Omental fat pad (tissue), 4 donors: ENCODE data around the gene SRBD1. TPM values are rescaled to one million over a fixed set of nuclear protein-coding genes. Genes with fewer than 3 reads are reported as not detected.
A peak's percentile ranks its signal among the peaks of the same experiment; 100 is the strongest.

ENCODE experiments used
- ATAC-seq: fragments of 150-250 bp; one replicate; pipeline ENCODE4 v1.9.1; 2016; ENCODE audit warnings: mild to moderate bottlenecking, moderate library complexity; ENCODE audit not compliant: low FRiP score
- DNase-seq: peaks from one replicate; pipeline ENCODE4 v3.0.0-alpha.2; 2019; ENCODE audit warnings: low spot score
- total RNA-seq, 4 donors: library from RNA; depleted of rRNA; stranded (reverse); fragments of >200 nt; gene quantifications; one replicate each; pipeline ENCODE4 v1.1.0, GENCODE V29; 2016
- TF ChIP-seq, protein P1 (sequence below), 3 donors: fragments of 450-650 bp; IDR thresholded peaks; one replicate each; pipeline ENCODE4 v1.5.1; 2016 to 2017; ENCODE audit warnings: antibody characterized with exemption in 3 of 3, mild to moderate bottlenecking in 3 of 3, moderate library complexity in 2 of 3

SRBD1 gene
- total RNA-seq, 4 donors from 2014 or later = 10.3 to 36.4 (median 14.1) TPM

DNA sequence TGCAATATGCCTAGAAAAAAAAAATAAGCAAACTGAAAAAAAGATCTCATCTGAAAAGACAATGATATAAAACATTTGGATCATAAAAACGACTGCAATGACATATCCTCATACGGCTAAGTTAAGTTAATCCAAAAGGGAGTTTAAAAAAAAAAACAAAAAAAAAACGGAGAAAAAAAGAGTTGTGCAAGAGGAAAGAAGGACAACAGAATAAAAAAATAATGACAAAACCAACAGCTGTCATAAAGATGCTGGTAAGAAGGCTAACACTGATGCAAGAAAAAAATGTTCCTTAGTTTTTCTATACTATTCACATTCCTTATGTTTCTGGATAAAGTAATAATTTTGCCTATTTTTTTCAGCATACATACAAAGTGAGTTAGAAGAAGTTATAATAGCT is 192.5 kb downstream of the SRBD1 start:
- no peak for DNase-seq
- TF ChIP-seq, protein P1, sequence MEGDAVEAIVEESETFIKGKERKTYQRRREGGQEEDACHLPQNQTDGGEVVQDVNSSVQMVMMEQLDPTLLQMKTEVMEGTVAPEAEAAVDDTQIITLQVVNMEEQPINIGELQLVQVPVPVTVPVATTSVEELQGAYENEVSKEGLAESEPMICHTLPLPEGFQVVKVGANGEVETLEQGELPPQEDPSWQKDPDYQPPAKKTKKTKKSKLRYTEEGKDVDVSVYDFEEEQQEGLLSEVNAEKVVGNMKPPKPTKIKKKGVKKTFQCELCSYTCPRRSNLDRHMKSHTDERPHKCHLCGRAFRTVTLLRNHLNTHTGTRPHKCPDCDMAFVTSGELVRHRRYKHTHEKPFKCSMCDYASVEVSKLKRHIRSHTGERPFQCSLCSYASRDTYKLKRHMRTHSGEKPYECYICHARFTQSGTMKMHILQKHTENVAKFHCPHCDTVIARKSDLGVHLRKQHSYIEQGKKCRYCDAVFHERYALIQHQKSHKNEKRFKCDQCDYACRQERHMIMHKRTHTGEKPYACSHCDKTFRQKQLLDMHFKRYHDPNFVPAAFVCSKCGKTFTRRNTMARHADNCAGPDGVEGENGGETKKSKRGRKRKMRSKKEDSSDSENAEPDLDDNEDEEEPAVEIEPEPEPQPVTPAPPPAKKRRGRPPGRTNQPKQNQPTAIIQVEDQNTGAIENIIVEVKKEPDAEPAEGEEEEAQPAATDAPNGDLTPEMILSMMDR (IDR thresholded peaks at IDR 0.05) = no peak
- no peak for ATAC-seq

DNA sequence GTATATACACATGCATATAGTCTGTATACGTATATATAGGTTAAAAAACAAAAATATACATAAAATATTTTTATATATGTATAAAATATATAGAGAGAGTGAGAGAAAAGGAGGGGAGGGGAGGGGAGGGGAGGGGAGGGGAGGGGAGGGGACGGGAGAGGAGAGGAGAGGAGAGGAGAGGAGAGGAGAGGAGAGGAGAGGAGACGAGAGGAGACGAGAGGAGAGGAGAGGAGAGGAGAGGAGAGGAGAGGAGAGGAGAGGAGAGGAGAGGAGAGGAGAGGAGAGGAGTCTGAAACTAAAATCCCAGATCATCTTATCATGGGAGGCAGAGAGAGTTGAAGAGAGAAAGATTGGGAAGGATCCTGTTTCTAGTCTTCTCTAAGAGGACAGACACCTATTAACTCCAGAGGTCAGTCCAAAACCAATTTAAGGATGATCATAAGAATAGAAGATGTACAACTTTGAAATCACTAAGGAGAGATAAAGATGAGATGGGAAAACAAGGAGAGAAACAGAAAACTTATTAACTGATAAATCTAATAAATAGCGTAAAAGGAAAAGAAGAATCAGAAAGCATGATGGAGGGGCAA is 195.4 kb downstream of the SRBD1 start:
- ATAC-seq = no peak
- DNase-seq = no peak
- TF ChIP-seq, protein P1 (IDR thresholded peaks at IDR 0.05) = no peak

DNA sequence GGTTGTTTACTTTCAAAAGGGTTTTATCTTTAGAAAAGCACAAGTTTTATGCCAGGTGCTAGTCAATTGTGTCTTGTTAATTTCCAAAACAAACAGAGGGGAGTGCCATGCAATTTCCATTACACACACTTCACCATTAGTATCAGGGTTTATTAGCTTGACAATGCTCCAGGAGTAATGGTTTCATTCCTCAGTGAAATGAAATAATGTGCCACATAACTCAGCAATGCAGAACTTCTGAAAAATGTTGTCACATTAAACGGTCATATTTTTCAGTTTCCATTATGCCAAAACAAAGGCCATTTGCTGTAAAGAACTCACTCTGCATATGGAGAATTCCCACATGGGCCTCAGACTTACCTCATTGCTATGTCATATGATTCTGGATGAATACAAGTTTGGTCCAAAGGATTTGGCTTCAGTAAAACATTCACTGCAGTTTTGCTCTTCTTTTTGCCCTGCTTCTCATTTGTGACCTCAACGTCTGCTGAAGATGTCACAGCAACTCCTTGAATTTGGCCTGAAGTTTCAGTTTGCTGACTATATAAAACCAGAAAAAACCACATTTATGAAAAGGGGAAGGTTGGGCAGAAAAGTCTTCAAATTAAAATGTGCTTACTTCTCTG is 198.2 kb downstream of the SRBD1 start:
- no peak for DNase-seq
- TF ChIP-seq, protein P1 (IDR thresholded peaks at IDR 0.05) = no peak
- no peak for ATAC-seq

DNA sequence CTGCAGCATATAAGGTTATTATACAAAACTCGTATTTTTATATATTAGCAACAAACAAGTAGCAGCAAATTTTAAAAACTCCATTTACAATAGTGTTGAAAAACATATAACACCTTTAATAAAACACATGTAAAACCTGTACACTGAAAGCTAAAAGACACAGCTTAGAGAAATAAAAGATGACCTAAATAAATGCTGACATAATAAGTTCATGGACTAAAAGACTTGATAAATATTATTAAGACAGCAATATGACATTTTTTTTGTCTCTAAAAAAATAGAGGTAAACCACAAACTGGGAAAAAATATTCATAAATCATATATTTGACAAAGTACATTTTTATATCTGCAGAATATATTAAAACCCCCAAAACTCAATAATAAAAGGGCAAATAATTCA is 201.4 kb downstream of the SRBD1 start:
- TF ChIP-seq, protein P1 (IDR thresholded peaks at IDR 0.05) = no peak
- DNase-seq (no peak), ATAC-seq (no peak)

DNA sequence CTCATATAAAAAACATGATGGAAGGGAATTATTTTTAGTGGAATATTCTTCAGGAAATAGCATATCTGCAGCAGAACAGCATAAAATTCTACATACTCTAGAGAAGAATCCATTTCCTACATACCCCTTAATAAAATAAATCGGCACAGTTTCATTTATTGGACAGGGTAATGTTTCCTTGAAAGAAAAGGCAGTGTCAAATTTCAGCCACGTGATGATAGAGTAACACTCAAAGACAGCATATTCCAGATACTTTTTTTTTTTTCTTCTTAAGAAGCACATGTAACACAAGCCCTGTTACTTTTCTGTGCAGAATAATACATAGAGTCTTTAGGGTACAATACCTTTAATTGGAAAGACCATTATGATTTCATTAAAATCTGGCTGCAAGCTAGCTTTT is 204.4 kb downstream of the SRBD1 start:
- ATAC-seq (no peak), DNase-seq (no peak)
- TF ChIP-seq, protein P1 (IDR thresholded peaks at IDR 0.05) = no peak

DNA sequence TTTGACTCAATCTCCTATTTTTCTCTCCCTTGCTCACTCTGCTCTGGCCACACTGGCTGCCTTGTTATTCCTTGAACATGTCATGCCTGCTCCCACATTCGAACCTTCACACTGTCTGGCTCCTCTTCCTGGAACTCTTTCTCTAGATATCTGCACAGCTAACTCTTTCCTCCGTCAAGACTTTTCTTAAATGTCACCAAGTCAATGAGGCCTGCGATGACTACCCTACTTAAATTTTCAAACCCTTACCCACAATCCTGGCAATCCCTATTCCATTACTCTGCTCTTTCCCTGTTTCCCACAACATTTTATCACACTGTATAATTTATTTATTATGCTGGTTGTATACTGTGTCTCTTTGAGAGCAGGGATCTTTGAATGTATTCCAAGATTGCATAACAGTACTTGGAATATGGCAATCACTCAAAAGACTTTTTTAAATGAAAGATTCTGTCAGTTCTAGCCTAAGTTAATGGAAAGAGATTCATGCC is 206.2 kb downstream of the SRBD1 start:
- TF ChIP-seq, protein P1 (IDR thresholded peaks at IDR 0.05) = no peak
- ATAC-seq = peak; percentile 67
- DNase-seq = no peak

DNA sequence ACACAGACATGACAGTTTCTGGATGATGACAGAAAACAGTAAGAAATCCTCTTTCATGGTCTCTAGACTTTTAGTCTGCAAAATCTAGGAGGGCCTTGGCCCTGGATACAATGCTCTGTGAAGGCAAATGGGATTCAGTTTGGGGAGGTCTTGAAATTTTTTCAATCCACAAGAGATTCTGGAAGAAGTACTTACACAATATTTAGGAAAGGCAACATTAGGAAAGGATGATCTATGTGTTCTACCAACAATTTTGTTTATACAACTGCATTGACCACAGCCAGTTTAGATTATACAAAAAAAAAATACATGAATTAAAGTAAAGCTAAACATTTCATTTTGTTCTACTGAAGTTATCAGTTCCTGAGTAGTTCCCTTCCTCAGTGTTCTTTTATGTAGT is 208.0 kb downstream of the SRBD1 start:
- no peak for DNase-seq
- ATAC-seq = no peak
- TF ChIP-seq, protein P1 (IDR thresholded peaks at IDR 0.05) = no peak
